ACC112 (cell line): ENCODE data around the gene SRGAP3.

Experiments
- H2AFZ ChIP-seq: fragments of 200-600 bp; sonication (generic); one replicate; pipeline ENCODE4 v1.6.0; 2017; ENCODE audit warnings: antibody characterized with exemption, low read length; ENCODE audit not compliant: unreplicated experiment
- H3K27ac ChIP-seq: fragments of 200-600 bp; sonication (generic); 2 replicates; pipeline ENCODE4 v1.5.1; 2014; ENCODE audit warnings: low read depth, mild to moderate bottlenecking, antibody characterized with exemption, low read length, moderate library complexity
- H3K27me3 ChIP-seq: fragments of 200-600 bp; sonication (generic); 2 replicates; pipeline ENCODE4 v1.6.1; 2014; ENCODE audit warnings: mild to moderate bottlenecking, antibody characterized with exemption, low read length, moderate library complexity, mixed read lengths; ENCODE audit not compliant: insufficient read depth
- H3K36me3 ChIP-seq: fragments of 200-600 bp; sonication (generic); 2 replicates; pipeline ENCODE4 v1.6.1; 2016; ENCODE audit warnings: mild to moderate bottlenecking, antibody characterized with exemption, low read length, moderate library complexity, mixed read lengths; ENCODE audit not compliant: insufficient read depth
- H3K4me1 ChIP-seq: fragments of 200-600 bp; sonication (generic); one replicate; pipeline ENCODE4 v1.6.1; 2016; ENCODE audit warnings: low read length, mixed read lengths; ENCODE audit not compliant: insufficient read depth, unreplicated experiment, control insufficient read depth
- H3K4me3 ChIP-seq: fragments of 200-600 bp; sonication (generic); 2 replicates; pipeline ENCODE4 v1.5.1; 2014; ENCODE audit warnings: mild to moderate bottlenecking, low read depth, low read length
- H3K79me2 ChIP-seq: fragments of 200-600 bp; sonication (generic); one replicate; pipeline ENCODE4 v1.6.0; 2016; ENCODE audit warnings: low read length; ENCODE audit not compliant: control insufficient read depth, unreplicated experiment, insufficient read depth

The SRGAP3 gene

GRCh38 chr3:9201955-9202354 is 47.5 kb downstream of the SRGAP3 start:
- Histone ChIP-seq H2AFZ (no peak overlapping the region), H3K4me1 (no peaks in the 10 kb centered on the region), H3K4me3 (no peak overlapping the region), H3K36me3 (no peaks in the 10 kb centered on the region), H3K79me2 (no peaks in the 10 kb centered on the region), H3K27ac (no peak overlapping the region), H3K27me3 (peaks cover 32% of the 10 kb centered on the region)

GRCh38 chr3:9201266-9201665 is 48.2 kb downstream of the SRGAP3 start:
- Histone ChIP-seq H3K36me3 (no peaks in the 10 kb centered on the region), H3K4me1 (no peaks in the 10 kb centered on the region), H3K4me3 (no peak overlapping the region), H3K79me2 (no peaks in the 10 kb centered on the region), H3K27me3 (peaks cover 39% of the 10 kb centered on the region), H2AFZ (no peak overlapping the region), H3K27ac (no peak overlapping the region)

- Histone ChIP-seq H3K4me1 (no peaks in the 10 kb centered on the region), H3K27ac (no peak overlapping the region), H2AFZ (no peak overlapping the region), H3K27me3 (peaks cover 42% of the 10 kb centered on the region), H3K36me3 (no peaks in the 10 kb centered on the region), H3K4me3 (no peak overlapping the region), H3K79me2 (no peaks in the 10 kb centered on the region)
Measured at GRCh38 chr3:9199775-9200174, 49.7 kb downstream of the SRGAP3 start.

GRCh38 chr3:9198899-9199335 is 50.5 kb downstream of the SRGAP3 start:
- Histone ChIP-seq H3K79me2 (no peaks in the 10 kb centered on the region), H3K27me3 (peaks cover 49% of the 10 kb centered on the region), H3K36me3 (no peaks in the 10 kb centered on the region), H2AFZ (no peak overlapping the region), H3K4me3 (no peak overlapping the region), H3K27ac (no peak overlapping the region), H3K4me1 (no peaks in the 10 kb centered on the region)

GRCh38 chr3:9198261-9198660 is 51.2 kb downstream of the SRGAP3 start:
- Histone ChIP-seq H3K36me3 (no peaks in the 10 kb centered on the region), H3K27ac (no peak overlapping the region), H2AFZ (no peak overlapping the region), H3K27me3 (peaks cover 50% of the 10 kb centered on the region), H3K79me2 (no peaks in the 10 kb centered on the region), H3K4me3 (no peak overlapping the region), H3K4me1 (no peaks in the 10 kb centered on the region)

GRCh38 chr3:9196020-9196419 is 53.4 kb downstream of the SRGAP3 start:
- Histone ChIP-seq H3K79me2 (no peaks in the 10 kb centered on the region), H3K27me3 (peaks cover 55% of the 10 kb centered on the region), H3K27ac (no peak overlapping the region), H2AFZ (no peak overlapping the region), H3K4me1 (no peaks in the 10 kb centered on the region), H3K36me3 (no peaks in the 10 kb centered on the region), H3K4me3 (no peak overlapping the region)

GRCh38 chr3:9195390-9195789 is 54.1 kb downstream of the SRGAP3 start:
- H3K4me3 ChIP-seq, result no peak overlapping the region
- no peaks in the 10 kb centered on the region for H3K36me3 ChIP-seq
- no peaks in the 10 kb centered on the region for H3K4me1 ChIP-seq
- H3K79me2 ChIP-seq, result no peaks in the 10 kb centered on the region
- no peak overlapping the region for H2AFZ ChIP-seq
- no peak overlapping the region for H3K27ac ChIP-seq
- peaks cover 54% of the 10 kb centered on the region for H3K27me3 ChIP-seq

GRCh38 chr3:9194509-9195184 is 54.8 kb downstream of the SRGAP3 start:
- H3K36me3 ChIP-seq, result no peaks in the 10 kb centered on the region
- no peaks in the 10 kb centered on the region for H3K4me1 ChIP-seq
- peaks cover 62% of the 10 kb centered on the region for H3K27me3 ChIP-seq
- no peaks in the 10 kb centered on the region for H3K79me2 ChIP-seq
- H3K27ac ChIP-seq, result no peak overlapping the region
- H2AFZ ChIP-seq, result no peak overlapping the region
- H3K4me3 ChIP-seq, result no peak overlapping the region

GRCh38 chr3:9193633-9194195 is 55.7 kb downstream of the SRGAP3 start:
- H3K36me3 ChIP-seq, result no peaks in the 10 kb centered on the region
- no peak overlapping the region for H3K4me3 ChIP-seq
- peaks cover 70% of the 10 kb centered on the region for H3K27me3 ChIP-seq
- no peaks in the 10 kb centered on the region for H3K4me1 ChIP-seq
- H2AFZ ChIP-seq, result no peak overlapping the region
- H3K27ac ChIP-seq, result no peak overlapping the region
- no peaks in the 10 kb centered on the region for H3K79me2 ChIP-seq

GRCh38 chr3:9193211-9193610 is 56.2 kb downstream of the SRGAP3 start:
- Histone ChIP-seq H3K4me1 (no peaks in the 10 kb centered on the region), H3K27ac (no peak overlapping the region), H3K36me3 (no peaks in the 10 kb centered on the region), H3K79me2 (no peaks in the 10 kb centered on the region), H3K27me3 (peaks cover 70% of the 10 kb centered on the region), H2AFZ (no peak overlapping the region), H3K4me3 (no peak overlapping the region)

- H3K4me1 ChIP-seq, result no peaks in the 10 kb centered on the region
- H3K79me2 ChIP-seq, result no peaks in the 10 kb centered on the region
- H3K4me3 ChIP-seq, result no peak overlapping the region
- H2AFZ ChIP-seq, result no peak overlapping the region
- H3K27me3 ChIP-seq, result peaks cover 70% of the 10 kb centered on the region
- H3K36me3 ChIP-seq, result no peaks in the 10 kb centered on the region
- H3K27ac ChIP-seq, result no peak overlapping the region
Measured at GRCh38 chr3:9192248-9193025, 57.0 kb downstream of the SRGAP3 start.
